ENCODE results near the gene CEND1. TPM values are rescaled to one million over a fixed set of nuclear protein-coding genes. Genes with fewer than 3 reads are reported as not detected.

Gene CEND1
- polyA plus RNA-seq, 1 donor (not counting 4 experiments of a cell fraction or from before 2014, with no cell fraction given) = not detected

- H3K79me2 ChIP-seq (ENCODE audit: control insufficient read depth, insufficient read depth, low read length) = peaks cover 44% of the 10 kb centered on the region
- TF ChIP-seq CTCF (optimal IDR thresholded peaks at IDR 0.05 in 1 of 3, IDR thresholded peaks at IDR 0.05 in 1 of 3, conservative IDR thresholded peaks at IDR 0.05 in 1 of 3; ENCODE audit: extremely low read depth in 1 of 3, insufficient read depth in 2 of 3, low read length in 3 of 3) (peak in 2 of 3 experiments; percentile 19 to 32), EZH2 (IDR thresholded peaks at IDR 0.05; ENCODE audit: low read length) (no peak)
- no peak for FAIRE-seq
- H3K9me3 ChIP-seq (ENCODE audit: control insufficient read depth, low read depth, low read length) = no peaks in the 10 kb centered on the region
- DNase-seq (ENCODE audit: low read depth, low spot score) = peak; percentile 21
- H3K4me3 ChIP-seq (ENCODE audit: control insufficient read depth in 2 of 3, extremely low read depth in 1 of 3, insufficient read depth in 2 of 3, low read depth in 1 of 3, low read length in 3 of 3) = peak within 1 kb of the TSS; percentile 90 to 97 (median 95)
- peaks cover 0 to 4% of the 10 kb centered on the region in 2 experiments for H3K36me3 ChIP-seq (ENCODE audit: control insufficient read depth in 2 of 2, extremely low read depth in 1 of 2, insufficient read depth in 2 of 2, low read length in 2 of 2)
- peaks cover 16% of the 10 kb centered on the region for H3K4me1 ChIP-seq (ENCODE audit: control insufficient read depth, extremely low read depth, insufficient read depth, low read length)
- H2AFZ ChIP-seq (ENCODE audit: control insufficient read depth, low read length) = peak within 1 kb of the TSS; percentile 76
- peak within 1 kb of the TSS; percentile 96 for H3K4me2 ChIP-seq (ENCODE audit: control insufficient read depth, extremely low read depth, insufficient read depth, low read depth, low read length)
- H3K27ac ChIP-seq (ENCODE audit: control insufficient read depth, insufficient read depth, low read length) = peak within 1 kb of the TSS; percentile 71
- H3K9me1 ChIP-seq (ENCODE audit: control insufficient read depth, extremely low read depth, insufficient read depth, low read length) = no peaks in the 10 kb centered on the region
- H4K20me1 ChIP-seq (ENCODE audit: control insufficient read depth, extremely low read depth, insufficient read depth, low read length) = no peaks in the 10 kb centered on the region
- no peaks in the 10 kb centered on the region for H3K27me3 ChIP-seq (ENCODE audit: control insufficient read depth, extremely low read depth, insufficient read depth, low read length)
- H3K9ac ChIP-seq (ENCODE audit: control insufficient read depth, extremely low read depth, insufficient read depth, low read length) = peak within 1 kb of the TSS; percentile 90
- dilution Hi-C loops (cut with MboI; ENCODE audit: extremely low pct_ligation_motif_present, low sequenced_read_pairs) = no loop called here
Measured at GRCh38 chr11:747158-748006, 42.5 kb downstream of the CEND1 start, which contains the start of gene TALDO1. Gene TALDO1, plus strand, starts transcription at chr11:747464. Its CDS starts 18 bp downstream, at chr11:747482.

- Histone ChIP-seq H3K4me2 (ENCODE audit: control insufficient read depth, extremely low read depth, insufficient read depth, low read depth, low read length) (peak overlapping the region; percentile 86), H3K36me3 (ENCODE audit: control insufficient read depth in 2 of 2, extremely low read depth in 1 of 2, insufficient read depth in 2 of 2, low read length in 2 of 2) (no peaks in the 10 kb centered on the region), H2AFZ (ENCODE audit: control insufficient read depth, low read length) (peak overlapping the region; percentile 76), H3K27ac (ENCODE audit: control insufficient read depth, insufficient read depth, low read length) (no peak overlapping the region), H4K20me1 (ENCODE audit: control insufficient read depth, extremely low read depth, insufficient read depth, low read length) (no peaks in the 10 kb centered on the region), H3K79me2 (ENCODE audit: control insufficient read depth, insufficient read depth, low read length) (peaks cover 38% of the 10 kb centered on the region), H3K27me3 (ENCODE audit: control insufficient read depth, extremely low read depth, insufficient read depth, low read length) (no peaks in the 10 kb centered on the region), H3K4me3 (ENCODE audit: control insufficient read depth in 2 of 3, extremely low read depth in 1 of 3, insufficient read depth in 2 of 3, low read depth in 1 of 3, low read length in 3 of 3) (peak overlapping the region; percentile 90 to 97 (median 95)), H3K4me1 (ENCODE audit: control insufficient read depth, extremely low read depth, insufficient read depth, low read length) (peaks cover 16% of the 10 kb centered on the region), H3K9me1 (ENCODE audit: control insufficient read depth, extremely low read depth, insufficient read depth, low read length) (no peaks in the 10 kb centered on the region), H3K9ac (ENCODE audit: control insufficient read depth, extremely low read depth, insufficient read depth, low read length) (peak overlapping the region; percentile 90), H3K9me3 (ENCODE audit: control insufficient read depth, low read depth, low read length) (no peaks in the 10 kb centered on the region)
- TF ChIP-seq EZH2 (IDR thresholded peaks at IDR 0.05; ENCODE audit: low read length) = no peak
- TF ChIP-seq CTCF (optimal IDR thresholded peaks at IDR 0.05 in 1 of 3, IDR thresholded peaks at IDR 0.05 in 1 of 3, conservative IDR thresholded peaks at IDR 0.05 in 1 of 3; ENCODE audit: extremely low read depth in 1 of 3, insufficient read depth in 2 of 3, low read length in 3 of 3) = no peak
- no peak for FAIRE-seq
- no peak for DNase-seq (ENCODE audit: low read depth, low spot score)
- dilution Hi-C loops (cut with MboI; ENCODE audit: extremely low pct_ligation_motif_present, low sequenced_read_pairs) = no loop called here
Measured at GRCh38 chr11:746289-747157, 43.4 kb downstream of the CEND1 start.

Measured in keratinocyte (primary cell).